Brain microvascular endothelial cell (primary cell): ENCODE data around the gene KCND2.

ENCODE experiments used
- DNase-seq: peaks from one replicate; pipeline ENCODE4 v3.0.0-alpha.2; 2020
- H3K27ac ChIP-seq: fragments of 250-450 bp; sonication (Bioruptor Pico); 2 replicates; pipeline ENCODE4 v1.5.1; 2020; ENCODE audit warnings: mild to moderate bottlenecking, moderate library complexity
- H3K27me3 ChIP-seq: fragments of 250-450 bp; sonication (Bioruptor Pico); replicated peaks from 2 replicates; pipeline ENCODE4 v1.5.1; 2020; ENCODE audit warnings: mild to moderate bottlenecking
- H3K36me3 ChIP-seq: fragments of 250-450 bp; sonication (Bioruptor Pico); replicated peaks from 2 replicates; pipeline ENCODE4 v1.5.1; 2020; ENCODE audit warnings: mild to moderate bottlenecking
- H3K4me3 ChIP-seq: 2 replicates; pipeline ENCODE4 v1.5.1; 2011; ENCODE audit warnings: low read depth, mild to moderate bottlenecking, control low read depth, low read length, moderate library complexity
- in situ Hi-C: cut with HindIII; loops from 2 replicates; pipeline ENCODE4 v1.10.0; 2017; ENCODE audit warnings: low sequenced_read_pairs, low pct_ligation_motif_present
- TF ChIP-seq, protein P1 (sequence below): IDR thresholded peaks from 2 replicates; pipeline ENCODE4 v1.5.1; 2011; ENCODE audit warnings: low read depth, mild to moderate bottlenecking, moderate library complexity, low read length, control low read depth, inconsistent platforms; ENCODE audit errors: missing control alignments

KCND2 gene

DNA sequence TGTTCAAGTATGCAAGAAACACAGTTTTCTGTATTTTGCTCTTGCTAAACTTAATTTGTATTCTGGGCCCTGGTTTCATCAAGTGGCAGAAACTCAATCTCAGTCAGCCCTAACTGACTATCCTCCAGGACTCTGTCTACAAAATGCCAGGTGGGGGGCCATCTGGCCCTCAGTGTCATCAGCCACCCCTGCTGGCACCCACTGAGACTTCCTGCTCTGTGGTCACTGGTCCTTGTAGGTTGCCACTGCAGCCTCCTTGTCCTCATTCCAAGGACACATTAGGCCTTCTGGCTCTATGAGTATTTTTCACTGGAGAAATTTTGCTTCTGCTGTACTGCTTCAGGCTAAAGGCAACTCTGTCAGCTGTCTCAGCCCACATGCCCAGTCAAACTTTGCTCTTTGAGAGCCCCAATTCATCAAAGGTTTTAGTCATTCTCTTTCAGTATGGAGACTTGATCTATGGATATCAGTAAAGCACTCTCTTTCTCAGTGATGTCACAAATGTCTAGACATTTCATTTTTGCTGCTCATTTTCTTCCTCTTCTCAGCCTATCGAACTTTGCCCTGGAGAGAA lies 163.6 kb downstream of the KCND2 start:
- in situ Hi-C loops = no loop called here
- no peak for DNase-seq
- TF ChIP-seq, protein P1, sequence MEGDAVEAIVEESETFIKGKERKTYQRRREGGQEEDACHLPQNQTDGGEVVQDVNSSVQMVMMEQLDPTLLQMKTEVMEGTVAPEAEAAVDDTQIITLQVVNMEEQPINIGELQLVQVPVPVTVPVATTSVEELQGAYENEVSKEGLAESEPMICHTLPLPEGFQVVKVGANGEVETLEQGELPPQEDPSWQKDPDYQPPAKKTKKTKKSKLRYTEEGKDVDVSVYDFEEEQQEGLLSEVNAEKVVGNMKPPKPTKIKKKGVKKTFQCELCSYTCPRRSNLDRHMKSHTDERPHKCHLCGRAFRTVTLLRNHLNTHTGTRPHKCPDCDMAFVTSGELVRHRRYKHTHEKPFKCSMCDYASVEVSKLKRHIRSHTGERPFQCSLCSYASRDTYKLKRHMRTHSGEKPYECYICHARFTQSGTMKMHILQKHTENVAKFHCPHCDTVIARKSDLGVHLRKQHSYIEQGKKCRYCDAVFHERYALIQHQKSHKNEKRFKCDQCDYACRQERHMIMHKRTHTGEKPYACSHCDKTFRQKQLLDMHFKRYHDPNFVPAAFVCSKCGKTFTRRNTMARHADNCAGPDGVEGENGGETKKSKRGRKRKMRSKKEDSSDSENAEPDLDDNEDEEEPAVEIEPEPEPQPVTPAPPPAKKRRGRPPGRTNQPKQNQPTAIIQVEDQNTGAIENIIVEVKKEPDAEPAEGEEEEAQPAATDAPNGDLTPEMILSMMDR = no peak
- Histone ChIP-seq H3K27me3 (no peaks in the 10 kb centered on the region), H3K4me3 (no peak overlapping the region), H3K27ac (no peak overlapping the region), H3K36me3 (no peaks in the 10 kb centered on the region)

DNA sequence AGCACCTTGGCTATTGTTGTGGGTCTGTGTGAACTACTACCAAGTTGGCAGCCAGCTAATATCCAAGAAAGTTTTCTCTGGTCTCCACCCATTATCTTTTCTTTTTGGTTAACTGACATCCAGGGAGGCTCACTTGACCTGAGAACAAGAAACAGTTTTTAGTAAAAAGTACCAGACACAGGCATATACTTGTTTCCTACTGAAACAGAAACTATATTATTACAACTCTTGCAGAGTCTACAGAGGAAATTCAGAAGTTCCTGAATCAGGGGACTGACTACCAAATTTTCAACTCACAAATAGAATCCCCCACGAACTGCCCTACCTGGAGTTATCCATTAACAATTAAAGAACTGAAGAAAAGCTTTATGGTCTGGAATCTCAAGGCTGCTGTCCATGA lies 168.9 kb downstream of the KCND2 start:
- in situ Hi-C loops = no loop called here
- Histone ChIP-seq H3K27me3 (no peaks in the 10 kb centered on the region), H3K36me3 (no peaks in the 10 kb centered on the region), H3K4me3 (no peak overlapping the region), H3K27ac (no peak overlapping the region)
- TF ChIP-seq, protein P1 = no peak
- DNase-seq = no peak

DNA sequence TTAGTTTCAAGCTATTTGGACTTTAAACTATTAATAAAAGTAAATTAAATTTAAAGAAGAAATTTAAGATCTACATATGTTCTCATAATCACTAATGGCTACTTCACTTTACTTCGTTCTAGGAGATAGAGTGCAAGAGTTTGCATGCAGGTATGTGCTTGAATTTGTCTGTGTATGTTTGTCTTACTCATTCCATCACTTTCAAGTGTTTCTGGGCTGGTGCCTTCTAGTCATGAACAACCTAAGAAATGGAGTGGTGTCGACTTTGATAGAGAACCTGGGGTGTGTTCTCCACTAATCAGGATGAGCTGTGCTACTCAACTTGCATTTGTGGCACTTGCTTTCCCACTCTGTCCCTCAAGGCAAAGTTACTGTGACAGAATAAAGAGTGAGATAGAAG lies 169.9 kb downstream of the KCND2 start:
- no peaks in the 10 kb centered on the region for H3K36me3 ChIP-seq
- in situ Hi-C loops = no loop called here
- H3K27ac ChIP-seq = no peak overlapping the region
- no peaks in the 10 kb centered on the region for H3K27me3 ChIP-seq
- DNase-seq = no peak
- TF ChIP-seq, protein P1 = no peak
- H3K4me3 ChIP-seq = no peak overlapping the region

DNA sequence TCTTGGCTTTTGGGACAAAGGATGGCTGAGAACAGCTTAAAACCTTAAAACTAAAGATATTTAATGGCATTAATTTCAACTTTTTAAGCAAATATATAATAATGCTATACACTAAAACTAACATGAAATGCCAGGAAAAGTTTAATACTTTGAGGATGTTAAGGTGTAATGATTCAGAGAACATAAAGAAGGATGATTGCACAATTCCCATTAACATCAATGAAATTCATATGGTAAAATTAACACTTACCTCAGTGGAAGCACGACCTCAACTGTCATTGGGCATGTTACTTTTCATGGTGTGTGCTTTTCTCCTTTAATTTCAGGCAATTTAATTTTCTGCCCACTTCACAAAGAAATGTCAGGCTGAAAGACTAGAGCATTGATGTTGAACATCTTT lies 171.7 kb downstream of the KCND2 start:
- Histone ChIP-seq H3K27me3 (no peaks in the 10 kb centered on the region), H3K27ac (no peak overlapping the region), H3K36me3 (no peaks in the 10 kb centered on the region), H3K4me3 (no peak overlapping the region)
- in situ Hi-C loops = no loop called here
- TF ChIP-seq, protein P1 = no peak
- DNase-seq = no peak

DNA sequence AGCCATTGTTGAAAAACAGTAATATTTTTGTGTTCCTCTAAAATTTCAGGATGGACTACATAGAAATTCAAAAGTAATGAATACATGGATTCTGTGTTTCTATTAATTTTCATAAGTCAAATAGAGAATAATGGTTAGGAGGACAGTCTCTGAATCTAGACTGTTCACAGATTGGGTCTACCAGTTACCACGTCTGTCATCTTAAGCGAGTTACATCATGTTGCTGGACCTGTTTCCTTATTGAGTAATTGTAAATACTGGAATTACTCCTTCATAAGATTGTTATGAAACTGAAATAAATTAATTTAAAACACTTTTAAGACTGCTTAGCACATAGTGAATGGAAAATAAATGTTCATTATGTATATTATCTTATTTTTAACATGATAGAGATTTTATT lies 172.3 kb downstream of the KCND2 start:
- Histone ChIP-seq H3K4me3 (no peak overlapping the region), H3K27me3 (no peaks in the 10 kb centered on the region), H3K27ac (no peak overlapping the region), H3K36me3 (no peaks in the 10 kb centered on the region)
- in situ Hi-C loops = no loop called here
- TF ChIP-seq, protein P1 = no peak
- DNase-seq = no peak

DNA sequence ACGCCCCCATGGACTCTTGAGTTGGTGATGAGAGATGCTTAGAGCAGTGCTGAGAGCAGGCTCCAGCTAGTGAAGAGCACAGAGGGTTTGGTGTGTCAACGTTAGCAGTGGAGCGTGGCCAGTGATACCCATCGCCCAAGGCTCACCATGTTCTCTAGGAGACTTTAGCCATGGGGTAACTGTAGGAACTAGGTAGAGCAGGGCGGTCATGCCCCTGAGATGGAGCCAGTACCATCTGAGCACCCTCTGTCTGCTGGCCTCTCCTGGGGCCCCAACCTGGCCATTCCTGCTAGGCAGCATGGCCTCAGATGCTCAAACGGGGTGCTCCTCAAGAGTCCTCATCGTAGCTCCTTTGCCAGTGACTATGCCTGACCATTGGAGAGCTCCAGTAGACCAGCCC lies 179.7 kb downstream of the KCND2 start:
- Histone ChIP-seq H3K27ac (no peak overlapping the region), H3K27me3 (no peaks in the 10 kb centered on the region), H3K36me3 (no peaks in the 10 kb centered on the region), H3K4me3 (no peak overlapping the region)
- TF ChIP-seq, protein P1 = no peak
- no peak for DNase-seq
- in situ Hi-C loops = no loop called here
